Right lobe of liver (tissue), 6 donors: ENCODE results near the gene TMEM54. TPM values are rescaled to one million over a fixed set of nuclear protein-coding genes. Genes with fewer than 3 reads are reported as not detected.
A peak's percentile ranks its signal among the peaks of the same experiment; 100 is the strongest.

Source experiments
- ATAC-seq, 4 donors: fragments of 200-7000 bp; cut with Tn5 transposase; one replicate each; pipeline ENCODE4 v1.9.1; 2020; ENCODE audit warnings: mild to moderate bottlenecking in 4 of 4, moderate library complexity in 4 of 4
- DNase-seq, 3 donors: peaks; one replicate each; pipeline ENCODE4 v3.0.0-alpha.2; 2020
- H3K27ac ChIP-seq, 3 donors: fragments of 200-600 bp; one replicate each; pipeline ENCODE4 v1.8.0; 2022
- H3K27me3 ChIP-seq, 2 donors: fragments of 200-600 bp; one replicate each; pipeline ENCODE4 v1.8.0; 2022
- H3K36me3 ChIP-seq, 4 donors: fragments of 200-600 bp; sonication (generic) in 1 of 4; one replicate each; pipeline versions ENCODE4 v1.5.1 to v1.8.0; 2017 to 2022; ENCODE audit warnings: control low read depth in 1 of 4
- H3K4me1 ChIP-seq, 4 donors: fragments of 200-600 bp; sonication (generic) in 1 of 4; one replicate each; pipeline versions ENCODE4 v1.5.1 to v1.8.0; 2017 to 2022; ENCODE audit warnings: control low read depth in 1 of 4
- H3K4me3 ChIP-seq, 3 donors: fragments of 200-600 bp; one replicate each; pipeline ENCODE4 v1.8.0; 2022
- H3K9me3 ChIP-seq, 4 donors: fragments of 200-600 bp; sonication (generic) in 1 of 4; one replicate each; pipeline versions ENCODE4 v1.5.1 to v1.8.0; 2017 to 2022; ENCODE audit warnings: control low read depth in 1 of 4
- CTCF ChIP-seq, 4 donors: fragments of 200-600 bp in 3 of 4; fragments of 450-650 bp in 1 of 4; IDR thresholded peaks; one replicate each; pipeline versions ENCODE4 v1.5.1 to v1.8.0; 2016 to 2022; ENCODE audit warnings: antibody characterized with exemption in 4 of 4, mild to moderate bottlenecking in 2 of 4
- POLR2A ChIP-seq: fragments of 450-650 bp; IDR thresholded peaks from one replicate; pipeline ENCODE4 v1.6.1; 2017; ENCODE audit warnings: antibody characterized with exemption, mild to moderate bottlenecking
- WGBS: methylation state at CpG from one replicate; pipeline ENCODE4 v1.1.6; 2018; ENCODE audit warnings: low coverage, low lambda C conversion rate; ENCODE audit not compliant: insufficient coverage; ENCODE audit errors: missing lambda C conversion rate; 5-methylcytosine and 5-hydroxymethylcytosine counted together
- intact Hi-C, 2 donors: fragments of 100-400 bp; cut with DNase I; formaldehyde crosslinking; loops; one replicate each; pipeline versions ENCODE4 v1.11.2 to v1.14.1; 2022
- total RNA-seq, 6 experiments: library from RNA; depleted of rRNA in 2 of 6; stranded (reverse); fragments of >200 nt in 2 of 6; fragmentation: NEBNext Ultra II Directional in 3 of 6; extraction: Animal tissue kit (Norgen Biotek cat#: 25700) in 3 of 6; gene quantifications; one replicate each; pipeline versions ENCODE4 v1.1.0 to v1.2.4, GENCODE V29; 2016 to 2023
- donor health status: DM: no; HTN: yes; CAD: no.
- donor health status: DM: no; HTN: no; CAD: no.
- donor health status: DM: no; HTN: no; CAD: no.
- donor health status: DM: no; HTN: yes; CAD: no.
- donor health status: DM: no; HTN: yes; CAD: no.

TMEM54 gene
- total RNA-seq, 6 experiments from 2014 or later: 3.9 to 14.4 (median 9.0) TPM

GRCh38 chr1:32895325-32896215 is 5.6 kb downstream of the TMEM54 start:
- Histone ChIP-seq H3K9me3 (no peaks in the 10 kb centered on the region), H3K4me1 (peaks cover 0 to 11% (median 0%) of the 10 kb centered on the region in 4 donors), H3K27ac (no peak overlapping the region), H3K27me3 (no peaks in the 10 kb centered on the region), H3K4me3 (no peak overlapping the region), H3K36me3 (no peaks in the 10 kb centered on the region)
- intact Hi-C loops: no loop called here
- ATAC-seq: peak; percentile 64 to 88 (median 66)
- peak in 2 of 3 donors; percentile 73 to 82 for DNase-seq
- no peak for TF ChIP-seq POLR2A
- no peak for TF ChIP-seq CTCF (IDR thresholded peaks at IDR 0.05)
- WGBS: 93% methylated on average over 3 of the region's 26 CpGs

- ATAC-seq (no peak), DNase-seq (peak in 1 of 3 donors; percentile 47)
- intact Hi-C loops: no loop called here
- Histone ChIP-seq H3K27me3 (no peaks in the 10 kb centered on the region), H3K36me3 (no peaks in the 10 kb centered on the region), H3K27ac (no peak overlapping the region), H3K4me3 (no peak overlapping the region), H3K9me3 (no peaks in the 10 kb centered on the region), H3K4me1 (peaks cover 0 to 11% (median 0%) of the 10 kb centered on the region in 4 donors)
- no CpG with 5 or more reads among the region's 6 CpGs for WGBS
- no peak for TF ChIP-seq POLR2A
- no peak for TF ChIP-seq CTCF (IDR thresholded peaks at IDR 0.05)
Observed at GRCh38 chr1:32894681-32895080, 6.5 kb downstream of the TMEM54 start.

GRCh38 chr1:32894019-32894600 is 7.1 kb downstream of the TMEM54 start:
- H3K36me3 ChIP-seq: no peaks in the 10 kb centered on the region
- H3K4me3 ChIP-seq: no peak overlapping the region
- no peaks in the 10 kb centered on the region for H3K9me3 ChIP-seq
- H3K4me1 ChIP-seq: peaks cover 0 to 11% (median 0%) of the 10 kb centered on the region in 4 donors
- 68% methylated on average over 3 of the region's 8 CpGs for WGBS
- ATAC-seq (no peak), DNase-seq (peak in 1 of 3 donors; percentile 18)
- H3K27me3 ChIP-seq: no peaks in the 10 kb centered on the region
- TF ChIP-seq CTCF (IDR thresholded peaks at IDR 0.05) (no peak), POLR2A (no peak)
- intact Hi-C loops: no loop called here
- H3K27ac ChIP-seq: no peak overlapping the region

GRCh38 chr1:32893198-32894018 is 7.8 kb downstream of the TMEM54 start:
- intact Hi-C loops: no loop called here
- ATAC-seq (peak in 2 of 4 donors; percentile 36 to 41), DNase-seq (peak in 1 of 3 donors; percentile 54)
- Histone ChIP-seq H3K36me3 (no peaks in the 10 kb centered on the region), H3K9me3 (no peaks in the 10 kb centered on the region), H3K4me3 (peak overlapping the region; percentile 12 to 24 (median 21)), H3K27me3 (no peaks in the 10 kb centered on the region), H3K27ac (no peak overlapping the region), H3K4me1 (peaks cover 0 to 11% (median 0%) of the 10 kb centered on the region in 4 donors)
- TF ChIP-seq POLR2A (no peak), CTCF (IDR thresholded peaks at IDR 0.05) (peak in 2 of 4 donors; percentile 8 to 14)
- 15% methylated on average over 14 of the region's 58 CpGs for WGBS
